ENCODE results near the gene DYNLRB1.

The DYNLRB1 gene

GRCh38 chr20:34525709-34526416 is 9.6 kb downstream of the DYNLRB1 start:
- Histone ChIP-seq H2AFZ (ENCODE audit: low read length) (no peak overlapping the region), H3K79me1 (ENCODE audit: low read depth, low read length) (peaks cover 9% of the 10 kb centered on the region), H3K14ac (ENCODE audit: low read length) (no peak overlapping the region), H3K4ac (ENCODE audit: low read length) (no peak overlapping the region), H3K4me3 (ENCODE audit: low read length in 2 of 2) (no peak overlapping the region), H2BK120ac (ENCODE audit: low read depth, low read length) (no peak overlapping the region), H3K9ac (ENCODE audit: low read depth, low read length, poor library complexity) (no peak overlapping the region), H3K4me1 (ENCODE audit: control insufficient read depth in 2 of 2, insufficient read depth in 1 of 2, low read depth in 1 of 2, low read length in 2 of 2) (no peaks in the 10 kb centered on the region), H4K91ac (ENCODE audit: low read depth, low read length, poor library complexity) (no peak overlapping the region), H3K4me2 (ENCODE audit: insufficient read depth, low read length, poor library complexity, severe bottlenecking) (no peak overlapping the region), H3K27me3 (ENCODE audit: control insufficient read depth in 3 of 3, insufficient read depth in 3 of 3, low read depth in 1 of 3, low read length in 3 of 3) (no peaks in the 10 kb centered on the region), H3K9me3 (replicated peaks in 1 of 2; ENCODE audit: control insufficient read depth in 2 of 2, insufficient read depth in 1 of 2, low read depth in 1 of 2, low read length in 2 of 2) (no peaks in the 10 kb centered on the region), H3K27ac (replicated peaks; ENCODE audit: low read length) (no peak overlapping the region), H2AK5ac (ENCODE audit: low read depth, low read length) (no peak overlapping the region), H2BK12ac (ENCODE audit: low read length) (no peak overlapping the region), H2BK15ac (ENCODE audit: low read length) (no peak overlapping the region), H3K23ac (ENCODE audit: low read depth, low read length, poor library complexity) (no peak overlapping the region), H2BK5ac (ENCODE audit: low read length) (no peak overlapping the region), H4K8ac (ENCODE audit: low read depth, low read length) (no peak overlapping the region), H3K36me3 (replicated peaks in 1 of 2; ENCODE audit: control insufficient read depth in 2 of 2, insufficient read depth in 2 of 2, low read length in 2 of 2) (peaks cover 26 to 84% of the 10 kb centered on the region in 2 donors), H3K18ac (ENCODE audit: low read length) (no peak overlapping the region)
- no peak for DNase-seq (ENCODE audit: low spot score)
- no CpG with 5 or more reads among the region's 14 CpGs for WGBS, 2 donors (ENCODE audit: extremely low coverage in 2 of 2, insufficient read length in 2 of 2, insufficient replicate concordance in 1 of 2)

- no peak overlapping the region for H2BK5ac ChIP-seq (ENCODE audit: low read length)
- peaks cover 27 to 85% of the 10 kb centered on the region in 2 donors for H3K36me3 ChIP-seq (replicated peaks in 1 of 2; ENCODE audit: control insufficient read depth in 2 of 2, insufficient read depth in 2 of 2, low read length in 2 of 2)
- no peaks in the 10 kb centered on the region for H3K9me3 ChIP-seq (replicated peaks in 1 of 2; ENCODE audit: control insufficient read depth in 2 of 2, insufficient read depth in 1 of 2, low read depth in 1 of 2, low read length in 2 of 2)
- no peaks in the 10 kb centered on the region for H3K27me3 ChIP-seq (ENCODE audit: control insufficient read depth in 3 of 3, insufficient read depth in 3 of 3, low read depth in 1 of 3, low read length in 3 of 3)
- H2BK12ac ChIP-seq (ENCODE audit: low read length): no peak overlapping the region
- H3K23ac ChIP-seq (ENCODE audit: low read depth, low read length, poor library complexity): no peak overlapping the region
- no peak overlapping the region for H4K91ac ChIP-seq (ENCODE audit: low read depth, low read length, poor library complexity)
- no peak overlapping the region for H4K8ac ChIP-seq (ENCODE audit: low read depth, low read length)
- H2AFZ ChIP-seq (ENCODE audit: low read length): no peak overlapping the region
- H3K4ac ChIP-seq (ENCODE audit: low read length): no peak overlapping the region
- no peak overlapping the region for H2BK120ac ChIP-seq (ENCODE audit: low read depth, low read length)
- H3K79me1 ChIP-seq (ENCODE audit: low read depth, low read length): peaks cover 9% of the 10 kb centered on the region
- H3K27ac ChIP-seq (replicated peaks; ENCODE audit: low read length): no peak overlapping the region
- H3K4me3 ChIP-seq (ENCODE audit: low read length in 2 of 2): no peak overlapping the region
- no peak overlapping the region for H3K14ac ChIP-seq (ENCODE audit: low read length)
- no CpG with 5 or more reads among the region's 5 CpGs for WGBS, 2 donors (ENCODE audit: extremely low coverage in 2 of 2, insufficient read length in 2 of 2, insufficient replicate concordance in 1 of 2)
- H2BK15ac ChIP-seq (ENCODE audit: low read length): no peak overlapping the region
- H3K4me2 ChIP-seq (ENCODE audit: insufficient read depth, low read length, poor library complexity, severe bottlenecking): no peak overlapping the region
- no peaks in the 10 kb centered on the region for H3K4me1 ChIP-seq (ENCODE audit: control insufficient read depth in 2 of 2, insufficient read depth in 1 of 2, low read depth in 1 of 2, low read length in 2 of 2)
- no peak overlapping the region for H2AK5ac ChIP-seq (ENCODE audit: low read depth, low read length)
- no peak overlapping the region for H3K18ac ChIP-seq (ENCODE audit: low read length)
- no peak for DNase-seq (ENCODE audit: low spot score)
- H3K9ac ChIP-seq (ENCODE audit: low read depth, low read length, poor library complexity): no peak overlapping the region
These were observed 10.2 kb downstream of the DYNLRB1 start for GRCh38 chr20:34526466-34526865.

GRCh38 chr20:34527016-34527415 is 10.8 kb downstream of the DYNLRB1 start:
- DNase-seq (ENCODE audit: low spot score): no peak
- Histone ChIP-seq H3K36me3 (replicated peaks in 1 of 2; ENCODE audit: control insufficient read depth in 2 of 2, insufficient read depth in 2 of 2, low read length in 2 of 2) (peaks cover 30 to 85% of the 10 kb centered on the region in 2 donors), H2AK5ac (ENCODE audit: low read depth, low read length) (no peak overlapping the region), H3K4me1 (ENCODE audit: control insufficient read depth in 2 of 2, insufficient read depth in 1 of 2, low read depth in 1 of 2, low read length in 2 of 2) (no peaks in the 10 kb centered on the region), H2AFZ (ENCODE audit: low read length) (no peak overlapping the region), H3K27ac (replicated peaks; ENCODE audit: low read length) (no peak overlapping the region), H2BK15ac (ENCODE audit: low read length) (no peak overlapping the region), H3K23ac (ENCODE audit: low read depth, low read length, poor library complexity) (no peak overlapping the region), H3K4ac (ENCODE audit: low read length) (no peak overlapping the region), H3K14ac (ENCODE audit: low read length) (no peak overlapping the region), H2BK120ac (ENCODE audit: low read depth, low read length) (no peak overlapping the region), H4K8ac (ENCODE audit: low read depth, low read length) (no peak overlapping the region), H3K18ac (ENCODE audit: low read length) (no peak overlapping the region), H3K9me3 (replicated peaks in 1 of 2; ENCODE audit: control insufficient read depth in 2 of 2, insufficient read depth in 1 of 2, low read depth in 1 of 2, low read length in 2 of 2) (no peaks in the 10 kb centered on the region), H2BK5ac (ENCODE audit: low read length) (no peak overlapping the region), H3K4me3 (ENCODE audit: low read length in 2 of 2) (no peak overlapping the region), H3K79me1 (ENCODE audit: low read depth, low read length) (peaks cover 9% of the 10 kb centered on the region), H3K27me3 (ENCODE audit: control insufficient read depth in 3 of 3, insufficient read depth in 3 of 3, low read depth in 1 of 3, low read length in 3 of 3) (no peaks in the 10 kb centered on the region), H3K9ac (ENCODE audit: low read depth, low read length, poor library complexity) (no peak overlapping the region), H3K4me2 (ENCODE audit: insufficient read depth, low read length, poor library complexity, severe bottlenecking) (no peak overlapping the region), H2BK12ac (ENCODE audit: low read length) (no peak overlapping the region), H4K91ac (ENCODE audit: low read depth, low read length, poor library complexity) (no peak overlapping the region)
- WGBS, 2 donors (ENCODE audit: extremely low coverage in 2 of 2, insufficient read length in 2 of 2, insufficient replicate concordance in 1 of 2): no CpG with 5 or more reads among the region's 10 CpGs

GRCh38 chr20:34528921-34529297 is 12.7 kb downstream of the DYNLRB1 start:
- Histone ChIP-seq H3K27me3 (ENCODE audit: control insufficient read depth in 3 of 3, insufficient read depth in 3 of 3, low read depth in 1 of 3, low read length in 3 of 3) (no peaks in the 10 kb centered on the region), H3K4me1 (ENCODE audit: control insufficient read depth in 2 of 2, insufficient read depth in 1 of 2, low read depth in 1 of 2, low read length in 2 of 2) (no peaks in the 10 kb centered on the region), H3K18ac (ENCODE audit: low read length) (no peak overlapping the region), H3K9me3 (replicated peaks in 1 of 2; ENCODE audit: control insufficient read depth in 2 of 2, insufficient read depth in 1 of 2, low read depth in 1 of 2, low read length in 2 of 2) (no peaks in the 10 kb centered on the region), H2BK15ac (ENCODE audit: low read length) (no peak overlapping the region), H3K9ac (ENCODE audit: low read depth, low read length, poor library complexity) (no peak overlapping the region), H3K27ac (replicated peaks; ENCODE audit: low read length) (no peak overlapping the region), H4K91ac (ENCODE audit: low read depth, low read length, poor library complexity) (no peak overlapping the region), H3K4me3 (ENCODE audit: low read length in 2 of 2) (no peak overlapping the region), H2AFZ (ENCODE audit: low read length) (no peak overlapping the region), H4K8ac (ENCODE audit: low read depth, low read length) (no peak overlapping the region), H3K79me1 (ENCODE audit: low read depth, low read length) (peaks cover 10% of the 10 kb centered on the region), H2BK5ac (ENCODE audit: low read length) (no peak overlapping the region), H3K36me3 (replicated peaks in 1 of 2; ENCODE audit: control insufficient read depth in 2 of 2, insufficient read depth in 2 of 2, low read length in 2 of 2) (peaks cover 39 to 83% of the 10 kb centered on the region in 2 donors), H3K4ac (ENCODE audit: low read length) (no peak overlapping the region), H2AK5ac (ENCODE audit: low read depth, low read length) (no peak overlapping the region), H3K4me2 (ENCODE audit: insufficient read depth, low read length, poor library complexity, severe bottlenecking) (no peak overlapping the region), H3K14ac (ENCODE audit: low read length) (no peak overlapping the region), H2BK120ac (ENCODE audit: low read depth, low read length) (no peak overlapping the region), H3K23ac (ENCODE audit: low read depth, low read length, poor library complexity) (no peak overlapping the region), H2BK12ac (ENCODE audit: low read length) (no peak overlapping the region)
- WGBS, 2 donors (ENCODE audit: extremely low coverage in 2 of 2, insufficient read length in 2 of 2, insufficient replicate concordance in 1 of 2): no CpG with 5 or more reads among the region's 5 CpGs
- DNase-seq (ENCODE audit: low spot score): no peak

Data from neuronal stem cell (in vitro differentiated cells).